Spleen (tissue), 11 donors: ENCODE data around the gene PHC1. TPM values are rescaled to one million over a fixed set of nuclear protein-coding genes. Genes with fewer than 3 reads are reported as not detected.

Source experiments
- DNase-seq: peaks from one replicate; pipeline ENCODE4 v3.0.0-alpha.2; 2020
- H3K27ac ChIP-seq, 8 donors: fragments of 200-600 bp; sonication (generic) in 7 of 8; 1 replicate in 4 of 8; 2 replicates in 4 of 8; pipeline versions ENCODE4 v1.5.0 to v1.8.0; 2016 to 2021; ENCODE audit warnings: inconsistent platforms in 4 of 8, mild to moderate bottlenecking in 4 of 8, moderate library complexity in 1 of 8
- H3K27me3 ChIP-seq, 7 donors: fragments of 200-600 bp; sonication (generic) in 6 of 7; replicated peaks in 1 of 7; 1 replicate in 4 of 7; 2 replicates in 3 of 7; pipeline versions ENCODE4 v1.5.0 to v1.8.0; 2016 to 2021; ENCODE audit warnings: inconsistent platforms in 3 of 7, mild to moderate bottlenecking in 1 of 7
- H3K36me3 ChIP-seq, 6 donors: fragments of 200-600 bp; sonication (generic) in 5 of 6; 1 replicate in 4 of 6; 2 replicates in 2 of 6; pipeline versions ENCODE4 v1.5.0 to v1.8.0; 2016 to 2021; ENCODE audit warnings: inconsistent platforms in 2 of 6
- H3K4me1 ChIP-seq, 6 donors: fragments of 200-600 bp; sonication (generic) in 5 of 6; 1 replicate in 3 of 6; 2 replicates in 3 of 6; pipeline versions ENCODE4 v1.5.0 to v1.8.0; 2016 to 2021; ENCODE audit warnings: inconsistent platforms in 3 of 6
- H3K4me3 ChIP-seq, 8 donors: fragments of 200-600 bp; sonication (generic) in 7 of 8; 1 replicate in 4 of 8; 2 replicates in 4 of 8; pipeline versions ENCODE4 v1.5.0 to v1.8.0; 2016 to 2021; ENCODE audit warnings: inconsistent platforms in 4 of 8, mild to moderate bottlenecking in 4 of 8, moderate library complexity in 2 of 8
- H3K9me3 ChIP-seq, 8 donors: fragments of 200-600 bp; sonication (generic) in 7 of 8; 1 replicate in 4 of 8; 2 replicates in 4 of 8; pipeline versions ENCODE4 v1.5.0 to v1.8.0; 2016 to 2021; ENCODE audit warnings: inconsistent platforms in 4 of 8
- POLR2A ChIP-seq, 3 donors: fragments of 450-650 bp; IDR thresholded peaks; one replicate each; pipeline ENCODE4 v1.5.1; 2017; ENCODE audit warnings: antibody characterized with exemption in 3 of 3, mild to moderate bottlenecking in 1 of 3
- POLR2AphosphoS5 ChIP-seq, 3 donors: sonication (generic); formaldehyde crosslinking; IDR thresholded peaks; one replicate each; pipeline ENCODE4 v1.5.1; 2017; ENCODE audit warnings: antibody characterized with exemption in 3 of 3
- WGBS, 5 donors: extraction: QIAGEN DNeasy Blood & Tissue Kit in 3 of 5; methylation state at CpG; one replicate each; pipeline versions ENCODE4 v1.1.5 to v1.1.7; 2013 to 2018; 5-methylcytosine and 5-hydroxymethylcytosine counted together
- intact Hi-C: fragments of 100-400 bp; cut with DNase I; formaldehyde crosslinking; loops from one replicate; pipeline ENCODE4 v1.15.0; 2023; ENCODE audit warnings: low total_unique reads
- polyA plus RNA-seq, 3 donors: library from polyadenylated mRNA; stranded (reverse); fragments of 200-250 nt; gene quantifications; one replicate each; pipeline ENCODE4 v1.2.1, GENCODE V29; 2013
- total RNA-seq, 7 donors: library from RNA; depleted of rRNA in 3 of 7; stranded (reverse); fragments of >200 nt in 3 of 7; fragmentation: NEBNext Ultra II Directional in 4 of 7; extraction: Animal tissue kit (Norgen Biotek cat#: 25700) in 4 of 7; gene quantifications; one replicate each; pipeline versions ENCODE4 v1.1.0 to v1.2.1, GENCODE V29; 2016 to 2021
- TF ChIP-seq, protein P1 (sequence below), 11 experiments: fragments of 200-600 bp in 7 of 11; fragments of 450-650 bp in 4 of 11; sonication (generic) in 4 of 11; IDR thresholded peaks in 8 of 11; conservative IDR thresholded peaks in 3 of 11; 1 replicate in 7 of 11; 2 replicates in 4 of 11; pipeline versions ENCODE4 v1.4.0 to v1.8.0; 2016 to 2021; ENCODE audit warnings: antibody characterized with exemption in 11 of 11, inconsistent platforms in 4 of 11, mild to moderate bottlenecking in 1 of 11
- donor health status: healthy with polysubstance abuse.
- donor health status: DM: no; HTN: no; CAD: no; lungs with moderate emphysema.
- donor health status: DM: no; HTN: no; CAD: no.
- donor health status: Bipolar disorder and iron deficiency.
- donor health status: healthy.
- donor health status: DM: no; HTN: no; CAD: no.
- donor health status: DM: yes; HTN: yes; CAD: no.

PHC1 gene
- total and polyA plus RNA-seq, 10 donors: 16.5 to 51.1 (median 28.2) TPM

DNA sequence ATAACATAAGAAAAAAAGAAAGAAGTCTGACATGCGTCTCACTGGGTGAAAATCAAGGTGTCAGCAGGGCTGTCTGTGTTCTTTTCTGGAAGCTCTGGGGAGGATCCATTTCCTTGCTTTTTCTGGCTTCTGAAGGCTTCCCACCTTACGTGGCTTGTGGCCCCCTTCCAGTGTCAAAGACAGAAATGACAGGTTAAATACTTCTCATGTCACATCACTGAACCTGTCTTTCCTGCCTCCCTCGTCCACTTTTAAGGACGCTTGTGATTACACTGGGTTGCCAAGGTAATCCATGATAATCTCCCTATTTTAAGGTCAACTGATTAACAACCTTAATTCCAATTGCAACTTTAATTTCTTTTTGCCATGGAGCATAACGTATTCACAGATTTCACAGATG lies 4.6 kb upstream of the PHC1 start:
- Histone ChIP-seq H3K9me3 (no peaks in the 10 kb centered on the region), H3K27ac (no peak overlapping the region), H3K36me3 (no peaks in the 10 kb centered on the region), H3K4me1 (peaks cover 3 to 26% (median 14%) of the 10 kb centered on the region in 6 donors), H3K27me3 (no peaks in the 10 kb centered on the region), H3K4me3 (no peak overlapping the region)
- WGBS, 5 donors: 74 to 93% (median 83%) methylated on average over 5 of the region's 5 CpGs
- intact Hi-C loops: no loop called here
- TF ChIP-seq POLR2A (IDR thresholded peaks at IDR 0.05): no peak
- TF ChIP-seq POLR2AphosphoS5 (IDR thresholded peaks at IDR 0.05): no peak
- TF ChIP-seq, protein P1, sequence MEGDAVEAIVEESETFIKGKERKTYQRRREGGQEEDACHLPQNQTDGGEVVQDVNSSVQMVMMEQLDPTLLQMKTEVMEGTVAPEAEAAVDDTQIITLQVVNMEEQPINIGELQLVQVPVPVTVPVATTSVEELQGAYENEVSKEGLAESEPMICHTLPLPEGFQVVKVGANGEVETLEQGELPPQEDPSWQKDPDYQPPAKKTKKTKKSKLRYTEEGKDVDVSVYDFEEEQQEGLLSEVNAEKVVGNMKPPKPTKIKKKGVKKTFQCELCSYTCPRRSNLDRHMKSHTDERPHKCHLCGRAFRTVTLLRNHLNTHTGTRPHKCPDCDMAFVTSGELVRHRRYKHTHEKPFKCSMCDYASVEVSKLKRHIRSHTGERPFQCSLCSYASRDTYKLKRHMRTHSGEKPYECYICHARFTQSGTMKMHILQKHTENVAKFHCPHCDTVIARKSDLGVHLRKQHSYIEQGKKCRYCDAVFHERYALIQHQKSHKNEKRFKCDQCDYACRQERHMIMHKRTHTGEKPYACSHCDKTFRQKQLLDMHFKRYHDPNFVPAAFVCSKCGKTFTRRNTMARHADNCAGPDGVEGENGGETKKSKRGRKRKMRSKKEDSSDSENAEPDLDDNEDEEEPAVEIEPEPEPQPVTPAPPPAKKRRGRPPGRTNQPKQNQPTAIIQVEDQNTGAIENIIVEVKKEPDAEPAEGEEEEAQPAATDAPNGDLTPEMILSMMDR (IDR thresholded peaks at IDR 0.05 in 8 of 11, conservative IDR thresholded peaks at IDR 0.05 in 3 of 11): no peak
- no peak for DNase-seq

- WGBS, 5 donors: 76 to 82% (median 77%) methylated on average over 3 of the region's 3 CpGs
- no peak for DNase-seq
- TF ChIP-seq POLR2A (IDR thresholded peaks at IDR 0.05): no peak
- TF ChIP-seq, protein P1 (IDR thresholded peaks at IDR 0.05 in 8 of 11, conservative IDR thresholded peaks at IDR 0.05 in 3 of 11): no peak
- TF ChIP-seq POLR2AphosphoS5 (IDR thresholded peaks at IDR 0.05): no peak
- H3K4me3 ChIP-seq: no peak overlapping the region
- peaks cover 7 to 40% (median 25%) of the 10 kb centered on the region in 6 donors for H3K4me1 ChIP-seq
- H3K27ac ChIP-seq: no peak overlapping the region
- H3K9me3 ChIP-seq: no peaks in the 10 kb centered on the region
- no peaks in the 10 kb centered on the region for H3K36me3 ChIP-seq
- intact Hi-C loops: no loop called here
- H3K27me3 ChIP-seq: no peaks in the 10 kb centered on the region
Observed at GRCh38 chr12:8911606-8912268, 2.6 kb upstream of the PHC1 start.

- Histone ChIP-seq H3K36me3 (no peaks in the 10 kb centered on the region), H3K9me3 (no peaks in the 10 kb centered on the region), H3K27me3 (no peaks in the 10 kb centered on the region), H3K4me1 (peaks cover 7 to 45% (median 25%) of the 10 kb centered on the region in 6 donors), H3K4me3 (no peak overlapping the region), H3K27ac (peak overlapping the region in 4 of 8 donors; percentile 80 to 87 (median 84))
- no peak for DNase-seq
- TF ChIP-seq, protein P1 (IDR thresholded peaks at IDR 0.05 in 8 of 11, conservative IDR thresholded peaks at IDR 0.05 in 3 of 11): no peak
- TF ChIP-seq POLR2AphosphoS5 (IDR thresholded peaks at IDR 0.05): no peak
- no peak for TF ChIP-seq POLR2A (IDR thresholded peaks at IDR 0.05)
- 59 to 75% (median 69%) methylated on average over 9 of the region's 9 CpGs for WGBS, 5 donors
- intact Hi-C loops: no loop called here
Observed at GRCh38 chr12:8912914-8913313, 1.4 kb upstream of the PHC1 start.

DNA sequence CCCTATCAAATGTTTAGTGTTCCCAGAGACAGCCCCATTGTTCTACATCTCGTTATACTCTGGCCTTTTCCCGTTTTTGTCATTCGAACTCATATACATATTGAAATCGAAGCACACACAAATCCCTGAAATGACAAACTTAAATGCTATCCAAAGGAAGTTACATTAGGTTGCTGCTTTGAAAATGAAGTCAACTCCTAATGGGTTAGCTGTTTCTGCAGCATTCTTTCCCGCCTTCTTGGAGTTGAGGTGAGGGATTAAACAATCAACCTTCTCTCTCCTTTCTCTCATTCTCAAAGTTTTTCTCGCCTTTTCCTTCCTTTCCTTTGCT lies 642 bp upstream of the PHC1 start:
- intact Hi-C loops: no loop called here
- Histone ChIP-seq H3K27ac (peak overlapping the region; percentile 65 to 87 (median 82)), H3K4me3 (peak overlapping the region; percentile 53 to 79 (median 72)), H3K27me3 (no peaks in the 10 kb centered on the region), H3K36me3 (peaks cover 0 to 5% (median 0%) of the 10 kb centered on the region in 6 donors), H3K9me3 (no peaks in the 10 kb centered on the region), H3K4me1 (peaks cover 7 to 45% (median 25%) of the 10 kb centered on the region in 6 donors)
- TF ChIP-seq, protein P1 (IDR thresholded peaks at IDR 0.05 in 8 of 11, conservative IDR thresholded peaks at IDR 0.05 in 3 of 11): no peak
- TF ChIP-seq POLR2AphosphoS5 (IDR thresholded peaks at IDR 0.05) (no peak), POLR2A (IDR thresholded peaks at IDR 0.05) (no peak)
- no peak for DNase-seq
- 31 to 42% (median 34%) methylated on average over 6 of the region's 6 CpGs for WGBS, 5 donors
